ENCODE data around the gene GKN2.

GKN2 gene

DNA sequence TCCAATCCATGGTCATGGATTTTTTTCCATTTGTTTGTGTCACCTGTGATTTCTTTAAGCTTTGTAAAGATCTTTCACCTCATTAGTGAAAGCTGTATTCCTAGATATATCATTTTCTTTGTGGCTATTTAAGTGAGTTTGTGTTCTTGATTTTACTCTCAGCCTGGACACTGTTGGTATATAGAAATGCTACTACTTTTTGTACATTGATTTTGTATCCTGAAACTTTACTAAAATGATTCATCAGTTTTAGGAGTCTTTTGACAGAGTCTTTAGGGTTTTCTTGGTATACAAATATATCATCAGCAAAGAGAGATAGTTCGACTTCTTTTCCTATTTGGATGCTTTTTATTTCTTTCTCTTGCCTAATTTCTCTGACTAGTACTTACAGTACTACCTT, 12.3 kb downstream of the GKN2 start (continued):
- TF ChIP-seq, protein P1, sequence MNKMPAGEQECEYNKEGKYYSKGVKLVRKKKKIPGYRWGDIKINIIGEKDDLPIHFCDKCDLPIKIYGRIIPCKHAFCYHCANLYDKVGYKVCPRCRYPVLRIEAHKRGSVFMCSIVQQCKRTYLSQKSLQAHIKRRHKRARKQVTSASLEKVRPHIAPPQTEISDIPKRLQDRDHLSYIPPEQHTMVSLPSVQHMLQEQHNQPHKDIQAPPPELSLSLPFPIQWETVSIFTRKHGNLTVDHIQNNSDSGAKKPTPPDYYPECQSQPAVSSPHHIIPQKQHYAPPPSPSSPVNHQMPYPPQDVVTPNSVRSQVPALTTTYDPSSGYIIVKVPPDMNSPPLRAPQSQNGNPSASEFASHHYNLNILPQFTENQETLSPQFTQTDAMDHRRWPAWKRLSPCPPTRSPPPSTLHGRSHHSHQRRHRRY (tag by site-specific recombination; IDR thresholded peaks at IDR 0.05), result no peak
- TF ChIP-seq ZNF112 (tag by site-specific recombination; IDR thresholded peaks at IDR 0.05), result no peak

DNA sequence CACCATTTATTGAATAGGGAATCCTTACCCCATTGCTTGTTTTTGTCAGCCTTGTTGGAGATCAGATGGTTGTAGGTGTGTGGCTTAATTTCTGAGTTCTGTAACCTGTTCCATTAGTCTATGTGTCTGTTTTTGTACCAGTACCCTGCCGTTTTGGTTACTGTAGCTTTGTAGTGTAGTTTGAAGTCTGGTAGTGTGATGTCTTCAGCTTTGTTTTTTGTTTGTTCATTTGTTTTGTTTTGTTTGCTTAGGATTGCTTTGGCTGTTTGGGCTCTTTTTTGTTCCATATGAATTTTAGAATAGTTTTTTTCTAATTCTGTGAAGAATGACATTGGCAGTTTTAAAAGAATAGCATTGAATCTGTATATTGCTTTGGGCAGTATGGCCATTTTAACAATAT, 12.7 kb downstream of the GKN2 start:
- Histone ChIP-seq H3K4me1 (ENCODE audit: control insufficient read depth, insufficient read depth, low read length) (no peaks in the 10 kb centered on the region), H3K9me3 (ENCODE audit: control insufficient read depth, insufficient read depth, low read depth, low read length) (no peaks in the 10 kb centered on the region), H3K36me3 (ENCODE audit: control insufficient read depth in 2 of 2, insufficient read depth in 1 of 2, low read length in 2 of 2) (no peaks in the 10 kb centered on the region), H3K27ac (ENCODE audit: extremely low read depth, low read depth, low read length) (no peak overlapping the region), H3K4me3 (ENCODE audit: low read depth, low read length) (no peak overlapping the region)
- TF ChIP-seq ZNF223 (tag by site-specific recombination; IDR thresholded peaks at IDR 0.05) (no peak), ZNF629 (tag by site-specific recombination; IDR thresholded peaks at IDR 0.05) (no peak)
- TF ChIP-seq, protein P2, sequence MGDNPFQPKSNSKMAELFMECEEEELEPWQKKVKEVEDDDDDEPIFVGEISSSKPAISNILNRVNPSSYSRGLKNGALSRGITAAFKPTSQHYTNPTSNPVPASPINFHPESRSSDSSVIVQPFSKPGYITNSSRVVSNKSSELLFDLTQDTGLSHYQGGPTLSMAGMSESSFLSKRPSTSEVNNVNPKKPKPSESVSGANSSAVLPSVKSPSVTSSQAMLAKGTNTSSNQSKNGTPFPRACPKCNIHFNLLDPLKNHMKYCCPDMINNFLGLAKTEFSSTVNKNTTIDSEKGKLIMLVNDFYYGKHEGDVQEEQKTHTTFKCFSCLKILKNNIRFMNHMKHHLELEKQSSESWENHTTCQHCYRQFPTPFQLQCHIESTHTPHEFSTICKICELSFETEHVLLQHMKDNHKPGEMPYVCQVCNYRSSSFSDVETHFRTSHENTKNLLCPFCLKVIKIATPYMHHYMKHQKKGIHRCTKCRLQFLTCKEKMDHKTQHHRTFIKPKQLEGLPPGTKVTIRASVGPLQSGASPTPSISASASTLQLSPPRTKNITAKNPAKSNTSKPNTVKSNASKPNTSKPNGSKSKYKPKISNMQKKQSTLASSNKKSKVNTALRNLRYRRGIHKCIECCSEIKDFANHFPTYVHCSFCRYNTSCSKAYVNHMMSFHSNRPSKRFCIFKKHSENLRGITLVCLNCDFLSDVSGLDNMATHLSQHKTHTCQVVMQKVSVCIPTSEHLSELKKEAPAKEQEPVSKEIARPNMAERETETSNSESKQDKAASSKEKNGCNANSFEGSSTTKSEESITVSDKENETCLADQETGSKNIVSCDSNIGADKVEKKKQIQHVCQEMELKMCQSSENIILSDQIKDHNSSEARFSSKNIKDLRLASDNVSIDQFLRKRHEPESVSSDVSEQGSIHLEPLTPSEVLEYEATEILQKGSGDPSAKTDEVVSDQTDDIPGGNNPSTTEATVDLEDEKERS (tag by site-specific recombination; IDR thresholded peaks at IDR 0.05), result 0 out of 2 replicates have a peak, but pooled peaks have one; percentile 26
- ChIA-PET POLR2A (no interaction called here), CTCF (interaction anchor here (0.6 to 1.8 kb wide), 5 partner anchors 10 to 476 kb away, joined by 3 to 6 read pairs (median 3); no protein-coding TSS in a partner anchor)

DNA sequence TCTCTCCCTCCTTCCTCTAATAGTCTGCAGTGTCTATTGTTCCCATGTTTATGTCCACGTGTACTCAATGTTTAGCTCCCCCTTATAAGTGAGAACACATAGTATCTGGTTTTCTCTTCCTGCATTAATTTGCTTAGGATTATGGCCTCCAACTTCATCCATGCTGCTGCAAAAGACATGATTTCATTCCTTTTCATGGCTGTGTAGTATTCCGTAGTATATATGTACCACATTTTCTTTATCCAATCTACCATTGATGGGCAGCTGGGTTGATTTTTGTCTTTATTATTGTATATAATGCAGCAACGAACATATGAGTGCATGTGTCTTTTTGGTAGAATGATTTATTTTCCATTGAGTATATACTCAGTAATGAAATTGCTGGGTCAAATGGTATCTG, 13.8 kb downstream of the GKN2 start:
- ChIA-PET POLR2A (no interaction called here), CTCF (interaction anchor here (1.5 to 1.6 kb wide), 2 partner anchors 230 to 475 kb away, joined by 3 to 4 read pairs; no protein-coding TSS in a partner anchor)
- no peaks in the 10 kb centered on the region for H3K4me1 ChIP-seq (ENCODE audit: control insufficient read depth, insufficient read depth, low read length)
- no peak overlapping the region for H3K27ac ChIP-seq (ENCODE audit: extremely low read depth, low read depth, low read length)
- no peaks in the 10 kb centered on the region for H3K36me3 ChIP-seq (ENCODE audit: control insufficient read depth in 2 of 2, insufficient read depth in 1 of 2, low read length in 2 of 2)
- no peak overlapping the region for H3K4me3 ChIP-seq (ENCODE audit: low read depth, low read length)
- no peaks in the 10 kb centered on the region for H3K9me3 ChIP-seq (ENCODE audit: control insufficient read depth, insufficient read depth, low read depth, low read length)
- TF ChIP-seq ZNF202 (tag by site-specific recombination; IDR thresholded peaks at IDR 0.05; ENCODE audit: borderline replicate concordance) (no peak), ZNF146 (tag by site-specific recombination; IDR thresholded peaks at IDR 0.05) (peak; percentile 60; the same call in 1 of the 2 replicates)
- TF ChIP-seq, protein P3, sequence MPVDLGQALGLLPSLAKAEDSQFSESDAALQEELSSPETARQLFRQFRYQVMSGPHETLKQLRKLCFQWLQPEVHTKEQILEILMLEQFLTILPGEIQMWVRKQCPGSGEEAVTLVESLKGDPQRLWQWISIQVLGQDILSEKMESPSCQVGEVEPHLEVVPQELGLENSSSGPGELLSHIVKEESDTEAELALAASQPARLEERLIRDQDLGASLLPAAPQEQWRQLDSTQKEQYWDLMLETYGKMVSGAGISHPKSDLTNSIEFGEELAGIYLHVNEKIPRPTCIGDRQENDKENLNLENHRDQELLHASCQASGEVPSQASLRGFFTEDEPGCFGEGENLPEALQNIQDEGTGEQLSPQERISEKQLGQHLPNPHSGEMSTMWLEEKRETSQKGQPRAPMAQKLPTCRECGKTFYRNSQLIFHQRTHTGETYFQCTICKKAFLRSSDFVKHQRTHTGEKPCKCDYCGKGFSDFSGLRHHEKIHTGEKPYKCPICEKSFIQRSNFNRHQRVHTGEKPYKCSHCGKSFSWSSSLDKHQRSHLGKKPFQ (tag by site-specific recombination; IDR thresholded peaks at IDR 0.05), result no peak

DNA sequence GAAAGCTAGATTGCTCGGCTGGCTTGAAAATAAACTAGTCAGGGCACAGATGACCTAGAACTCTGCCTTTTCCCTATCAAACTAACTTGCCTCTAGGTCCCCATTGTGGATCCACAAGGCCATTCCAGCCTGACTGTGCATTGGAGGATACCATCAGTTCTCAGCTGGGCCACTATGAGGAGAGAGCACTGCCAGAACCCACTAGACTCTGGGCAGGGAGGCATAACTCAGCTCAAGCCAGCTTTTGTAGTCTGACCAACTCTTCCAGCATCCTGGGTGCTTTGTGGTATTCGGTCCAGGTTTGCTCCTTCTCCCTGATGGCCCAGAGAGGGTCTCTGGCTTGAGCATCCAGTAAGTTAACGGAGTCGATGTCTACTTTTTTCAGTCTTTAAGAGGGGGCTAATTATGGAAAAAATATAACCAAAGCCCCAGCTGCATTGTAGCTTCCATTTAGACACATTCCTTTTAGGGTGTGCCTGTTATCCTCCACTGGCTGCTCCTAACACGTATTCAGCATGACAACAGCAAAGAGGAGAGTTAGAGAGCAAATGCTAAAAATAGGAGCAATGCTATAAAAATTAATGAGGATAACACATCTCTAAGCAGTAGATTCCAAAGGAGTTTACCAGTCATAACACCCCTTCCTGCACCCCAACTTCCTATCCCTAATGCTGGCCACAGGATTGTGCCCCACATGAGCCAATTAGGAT, 15.2 kb downstream of the GKN2 start:
- Histone ChIP-seq H3K27ac (ENCODE audit: extremely low read depth, low read depth, low read length) (no peak overlapping the region), H3K4me1 (ENCODE audit: control insufficient read depth, insufficient read depth, low read length) (no peaks in the 10 kb centered on the region), H3K4me3 (ENCODE audit: low read depth, low read length) (no peak overlapping the region), H3K9me3 (ENCODE audit: control insufficient read depth, insufficient read depth, low read depth, low read length) (no peaks in the 10 kb centered on the region), H3K36me3 (ENCODE audit: control insufficient read depth in 2 of 2, insufficient read depth in 1 of 2, low read length in 2 of 2) (no peaks in the 10 kb centered on the region)
- ChIA-PET POLR2A (no interaction called here), CTCF (interaction anchor here (1.0 to 1.8 kb wide), 3 partner anchors 11 to 369 kb away, joined by 3 to 8 read pairs (median 4); no protein-coding TSS in a partner anchor)
- TF ChIP-seq BCL11B (tag by site-specific recombination; IDR thresholded peaks at IDR 0.05; ENCODE audit: low read depth) (no peak), ZFHX2 (tag by site-specific recombination; conservative IDR thresholded peaks at IDR 0.05) (no peak), ZSCAN16 (tag by site-specific recombination; IDR thresholded peaks at IDR 0.05) (no peak), ZNF48 (tag by site-specific recombination; IDR thresholded peaks at IDR 0.05) (no peak), TRIM28 (IDR thresholded peaks at IDR 0.05; ENCODE audit: borderline replicate concordance, low read length) (no peak), ZNF707 (tag by site-specific recombination; IDR thresholded peaks at IDR 0.05) (no peak)
- TF ChIP-seq, protein P1 (tag by site-specific recombination; IDR thresholded peaks at IDR 0.05), result no peak
